ENCODE results near the gene ADAMTS6.

ADAMTS6 gene

DNA sequence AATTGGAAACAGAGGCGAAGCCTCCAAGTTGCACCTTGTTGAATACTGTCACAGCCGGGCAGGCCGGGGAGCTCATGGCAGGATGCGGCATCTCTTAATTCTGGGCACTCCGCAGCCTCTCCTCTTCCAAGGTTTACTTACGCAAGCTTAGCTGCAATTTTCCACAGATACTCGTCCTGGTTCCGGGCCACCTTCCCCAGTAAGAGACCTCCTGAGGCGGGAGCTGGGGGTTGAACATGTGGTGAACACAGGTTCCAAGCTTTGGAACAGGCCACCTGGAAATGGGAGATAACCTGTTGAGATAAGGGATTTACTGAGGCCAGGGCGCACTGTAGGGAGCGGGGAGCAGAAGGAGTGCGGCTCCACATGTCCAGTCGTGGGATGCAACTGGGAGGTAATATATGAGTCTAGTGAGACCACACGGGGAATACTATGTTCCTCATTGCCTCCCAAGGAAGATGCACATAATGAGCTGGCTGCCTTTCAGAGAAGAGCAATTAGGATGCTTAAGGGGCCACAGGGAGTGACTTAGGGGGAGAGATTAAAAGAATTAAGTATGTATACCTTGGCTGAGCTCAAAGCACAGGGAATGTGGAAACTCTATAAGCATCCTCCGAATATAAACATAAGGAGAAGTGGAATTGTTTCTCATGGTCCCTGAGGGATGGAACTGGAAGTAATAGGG lies 377.8 kb downstream of the ADAMTS6 start:
- no peak for DNase-seq (ENCODE audit: low spot score)

DNA sequence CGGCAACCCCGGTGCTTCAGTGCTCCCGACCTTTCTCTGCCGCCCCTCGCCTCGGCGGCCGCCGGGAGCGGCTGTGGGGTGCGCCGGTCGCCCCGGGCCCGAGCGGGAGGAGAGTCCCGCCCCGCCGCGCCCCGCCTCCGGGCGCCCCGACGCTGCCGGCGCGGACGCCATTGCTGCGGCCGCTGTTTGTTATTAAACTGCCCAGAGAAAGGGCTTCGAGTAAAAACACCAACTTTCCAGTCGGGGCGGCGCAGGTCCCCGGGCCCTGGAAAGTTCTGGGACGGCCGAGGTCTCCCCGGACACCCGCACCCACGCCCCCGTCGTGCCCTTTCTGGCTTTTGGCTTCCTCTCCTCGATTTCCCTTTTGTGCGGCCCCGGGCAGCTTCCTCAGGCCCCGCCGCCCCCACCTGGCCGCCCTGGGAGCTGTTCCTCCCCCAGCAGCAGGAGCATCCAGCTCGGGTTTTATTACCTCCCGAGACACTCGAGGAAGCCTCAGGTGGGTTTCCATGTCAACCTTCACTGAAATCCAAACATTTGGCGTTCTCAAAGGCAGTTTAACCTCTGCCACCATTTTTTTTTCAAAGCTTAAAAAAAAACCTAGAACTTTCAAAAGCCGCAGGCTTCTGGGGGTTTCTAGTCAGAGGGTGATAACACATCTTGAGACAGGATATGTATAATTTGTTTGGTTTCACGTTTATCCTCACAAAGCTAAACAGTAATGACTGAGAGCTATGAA lies 378.6 kb downstream of the ADAMTS6 start:
- DNase-seq (ENCODE audit: low spot score), result peak; percentile 69

DNA sequence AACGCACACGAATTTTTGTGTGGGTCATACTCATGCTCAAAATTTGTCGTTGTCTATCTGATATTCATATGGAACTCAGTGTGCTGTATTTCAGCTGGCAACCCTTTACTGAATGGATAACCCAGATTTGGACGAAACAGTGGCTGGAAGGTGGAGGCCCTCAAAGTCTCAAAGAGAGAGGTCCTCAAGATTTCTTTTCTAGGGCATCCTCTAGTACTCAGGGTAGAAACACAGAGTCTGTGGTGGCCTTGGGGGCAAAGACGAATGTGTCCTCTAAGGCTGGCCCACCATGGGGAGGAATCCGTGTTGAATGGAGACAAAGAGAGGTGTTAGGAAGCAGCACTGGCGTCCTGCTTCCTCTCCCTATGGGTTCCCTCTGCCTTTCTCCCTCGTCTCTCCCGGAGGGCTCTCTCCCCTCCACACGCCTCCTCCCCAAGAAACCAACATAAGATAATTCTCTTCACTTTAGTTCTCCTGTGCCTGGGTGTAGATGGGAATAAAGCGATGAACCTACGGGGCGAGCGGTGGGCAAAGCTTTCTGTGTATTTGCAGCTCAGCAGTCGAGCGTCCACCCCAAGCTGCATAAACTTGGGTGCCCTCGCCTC lies 379.2 kb downstream of the ADAMTS6 start:
- no peak for DNase-seq (ENCODE audit: low spot score)

DNA sequence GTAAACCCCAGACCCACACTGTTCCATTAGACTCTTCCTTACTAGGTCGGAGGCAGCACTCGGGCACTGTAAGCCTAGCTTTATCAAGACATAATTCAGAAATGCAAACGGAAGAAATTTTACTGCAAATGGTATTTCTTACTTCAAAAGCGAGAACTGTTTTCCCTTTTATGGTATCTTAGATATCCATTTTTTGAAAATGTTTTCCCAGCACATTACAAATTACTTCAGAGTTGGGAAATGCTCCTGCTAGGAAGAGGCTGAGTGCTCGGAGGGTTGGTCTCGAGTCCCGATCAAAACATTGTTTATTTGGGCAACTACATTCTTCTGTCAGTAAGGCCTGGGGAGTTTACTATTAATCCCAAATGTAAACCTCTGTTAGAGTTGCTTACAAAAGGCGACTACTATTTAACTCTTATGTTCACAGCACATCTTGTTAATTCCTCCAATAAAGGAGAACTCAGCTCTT lies 380.1 kb downstream of the ADAMTS6 start:
- no peak for DNase-seq (ENCODE audit: low spot score)

DNA sequence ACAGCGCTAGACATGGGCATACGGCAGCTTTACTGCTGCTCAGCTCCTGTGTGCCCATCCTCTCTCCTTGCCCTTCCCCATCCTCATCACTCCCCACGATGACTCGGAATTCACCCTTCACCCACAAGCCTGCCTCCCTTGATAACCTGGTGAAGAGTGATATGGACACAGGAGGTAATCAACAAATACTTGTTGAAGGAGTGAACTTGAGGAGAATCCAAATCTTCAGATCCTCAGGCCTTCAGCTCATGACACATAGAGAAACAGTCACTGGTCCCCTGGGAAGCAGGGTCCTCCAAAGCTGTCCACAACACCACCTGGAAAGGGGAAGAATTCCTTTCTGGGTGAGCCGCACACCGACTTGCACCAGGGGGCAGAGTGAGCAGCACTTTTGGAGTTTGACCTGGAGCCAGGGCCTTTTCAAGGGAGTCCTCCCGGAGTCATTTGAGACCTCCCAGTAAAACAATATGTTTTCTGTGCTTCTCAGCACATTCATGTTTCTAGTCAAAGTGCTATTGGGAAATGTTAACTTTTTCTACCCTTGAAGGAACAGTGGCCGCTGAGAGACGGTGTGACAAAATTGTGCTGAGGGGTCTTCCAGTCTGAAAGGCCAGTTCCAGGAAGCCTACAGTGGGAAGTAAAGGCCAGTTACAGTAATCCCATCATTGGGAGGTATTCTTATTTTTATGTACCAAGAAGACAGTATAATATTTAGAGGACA lies 380.6 kb downstream of the ADAMTS6 start:
- peak; percentile 69 for DNase-seq (ENCODE audit: low spot score)
